GM23248 (cell line): Measurements from ENCODE around the gene ASB1.
"Not testable (repeated sequence)": the region's sequence is repeated elsewhere in the genome, so short reads cannot be mapped to it uniquely, and the experiment has no call there.

Experiments used
- EZH2 ChIP-seq: fragments of 200-600 bp; sonication (generic); IDR thresholded peaks from 2 replicates; pipeline ENCODE4 v1.6.1; 2018; ENCODE audit warnings: antibody characterized with exemption, mild to moderate bottlenecking; ENCODE audit not compliant: insufficient read depth, poor library complexity, severe bottlenecking
- EZH2phosphoT487 ChIP-seq: fragments of 200-600 bp; sonication (generic); IDR thresholded peaks from 2 replicates; pipeline ENCODE4 v1.6.1; 2018; ENCODE audit warnings: antibody characterized with exemption, moderate library complexity, mild to moderate bottlenecking, low read depth; ENCODE audit not compliant: insufficient read depth

DNA sequence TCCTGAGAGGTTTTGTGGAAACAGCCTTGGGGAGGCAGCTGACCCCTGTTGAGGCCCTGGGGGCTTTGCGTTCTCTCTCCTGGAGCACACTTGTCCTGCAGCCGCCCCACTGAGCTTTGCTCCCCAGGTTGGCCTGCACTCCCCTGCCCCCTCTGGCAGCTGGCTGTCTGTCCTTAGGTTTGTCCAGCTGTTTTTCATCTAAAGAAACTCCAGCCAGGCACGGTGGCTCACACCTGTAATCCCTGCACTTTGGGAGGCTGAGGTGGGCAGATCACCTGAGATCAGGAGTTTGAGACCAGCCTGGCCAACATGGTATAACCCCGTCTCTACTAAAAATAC is 21.5 kb upstream of the ASB1 start:
- not testable (repeated sequence) for TF ChIP-seq EZH2, EZH2phosphoT487
